Stimulated activated CD4-positive, alpha-beta T cell treated with anti-CD3 and anti-CD28 coated beads, Interleukin-15, amount 100 ng/mL, for 1 hour (primary cell): ENCODE measurements around the gene IFT57.
"Not testable (repeated sequence)": the region's sequence is repeated elsewhere in the genome, so short reads cannot be mapped to it uniquely, and the experiment has no call there.

Experiments used
- DNase-seq, 2 donors: peaks; one replicate each; pipeline ENCODE4 v3.0.0-alpha.2; 2020; ENCODE audit warnings: low read depth in 1 of 2, low spot score in 1 of 2

Gene IFT57

GRCh38 chr3:108171106-108171505, 51.1 kb downstream of the IFT57 start:
- DNase-seq, result no peak

GRCh38 chr3:108164391-108164790, 57.8 kb downstream of the IFT57 start:
- no peak for DNase-seq

GRCh38 chr3:108159865-108160264, 62.4 kb downstream of the IFT57 start:
- no peak for DNase-seq

- no peak for DNase-seq
Measured at GRCh38 chr3:108159105-108159504, 63.1 kb downstream of the IFT57 start.

- no peak for DNase-seq
Measured at GRCh38 chr3:108158251-108158650, 64.0 kb downstream of the IFT57 start.

GRCh38 chr3:108157273-108157672, 65.0 kb downstream of the IFT57 start:
- DNase-seq, result no peak

GRCh38 chr3:108156312-108156853, 65.8 kb downstream of the IFT57 start:
- DNase-seq, result no peak

GRCh38 chr3:108155642-108156041, 66.6 kb downstream of the IFT57 start:
- not testable (repeated sequence) for DNase-seq

GRCh38 chr3:108153451-108153981, 68.7 kb downstream of the IFT57 start:
- peak in 1 of 2 donors; percentile 22 for DNase-seq

GRCh38 chr3:108152274-108152673, 70.0 kb downstream of the IFT57 start:
- DNase-seq, result no peak

GRCh38 chr3:108150200-108150599, 72.0 kb downstream of the IFT57 start:
- no peak for DNase-seq

GRCh38 chr3:108146139-108146538, 76.1 kb downstream of the IFT57 start:
- DNase-seq, result no peak

- DNase-seq, result no peak
Measured at GRCh38 chr3:108145578-108145977, 76.6 kb downstream of the IFT57 start.

- DNase-seq, result no peak
Measured at GRCh38 chr3:108137460-108137814, 84.8 kb downstream of the IFT57 start.

GRCh38 chr3:108136561-108137459, 85.4 kb downstream of the IFT57 start:
- DNase-seq, result no peak

- no peak for DNase-seq
Measured at GRCh38 chr3:108134555-108134880, 87.7 kb downstream of the IFT57 start.

- no peak for DNase-seq
Measured at GRCh38 chr3:108133858-108134554, 88.2 kb downstream of the IFT57 start.

GRCh38 chr3:108133048-108133369, 89.2 kb downstream of the IFT57 start:
- DNase-seq, result no peak

GRCh38 chr3:108131475-108132134, 90.6 kb downstream of the IFT57 start:
- no peak for DNase-seq

- DNase-seq, result no peak
Measured at GRCh38 chr3:108130701-108131474, 91.3 kb downstream of the IFT57 start.

GRCh38 chr3:108130236-108130635, 92.0 kb downstream of the IFT57 start:
- DNase-seq, result no peak
